HEK293 (cell line): Measurements from ENCODE around the gene CDK14.

Source experiments
- CTCF ChIA-PET: fragments of 350-600 bp; formaldehyde crosslinking; extraction: SDS; loops from one replicate; lab custom pipeline; 2021; ENCODE audit warnings: antibody characterized with exemption; lab: Yijun Ruan, JAX
- POLR2A ChIA-PET: fragments of 300-600 bp; formaldehyde crosslinking; extraction: SDS; loops from one replicate; lab custom pipeline; 2020; ENCODE audit warnings: antibody characterized with exemption, inconsistent platforms; lab: Yijun Ruan, JAX
- H3K27ac ChIP-seq: fragments of 200-500 bp; sonication (Bioruptor generic); 2 replicates; pipeline ENCODE4 v1.5.1; 2014; ENCODE audit warnings: low read depth, low read length, control low read depth, inconsistent platforms; ENCODE audit errors: extremely low read depth
- H3K36me3 ChIP-seq, 2 experiments: fragments of 200-500 bp in 1 of 2; sonication (Bioruptor generic) in 1 of 2; 1 replicate in 1 of 2; 2 replicates in 1 of 2; pipeline ENCODE4 v1.5.1; 2014 to 2017; ENCODE audit warnings: inconsistent platforms in 2 of 2, low read length in 2 of 2; ENCODE audit not compliant: control insufficient read depth in 2 of 2, insufficient read depth in 1 of 2
- H3K4me1 ChIP-seq: fragments of 200-500 bp; sonication (Bioruptor generic); 2 replicates; pipeline ENCODE4 v1.5.1; 2014; ENCODE audit warnings: mild to moderate bottlenecking, low read length, inconsistent platforms; ENCODE audit not compliant: control insufficient read depth, insufficient read depth
- H3K4me3 ChIP-seq: 2 replicates; pipeline ENCODE4 v1.5.1; 2011; ENCODE audit warnings: low read depth, mild to moderate bottlenecking, control low read depth, low read length, moderate library complexity
- H3K9me3 ChIP-seq: fragments of 200-500 bp; sonication (Bioruptor generic); 2 replicates; pipeline ENCODE4 v1.5.1; 2014; ENCODE audit warnings: low read depth, low read length, inconsistent platforms; ENCODE audit not compliant: control insufficient read depth, insufficient read depth
- GLI4 ChIP-seq: fragments of 450-650 bp; formaldehyde crosslinking; IDR thresholded peaks from 2 replicates; pipeline ENCODE4 v1.5.1; 2016; ENCODE audit warnings: missing biosample characterization, missing genetic modification characterization
- KLF1 ChIP-seq: fragments of 450-650 bp; formaldehyde crosslinking; IDR thresholded peaks from 2 replicates; pipeline ENCODE4 v1.5.1; 2016; ENCODE audit warnings: missing biosample characterization, missing genetic modification characterization
- KLF10 ChIP-seq: fragments of 450-650 bp; IDR thresholded peaks from 2 replicates; pipeline ENCODE4 v1.5.1; 2018; ENCODE audit warnings: missing biosample characterization, mild to moderate bottlenecking, missing genetic modification characterization
- RBAK ChIP-seq: fragments of 450-650 bp; formaldehyde crosslinking; IDR thresholded peaks from 2 replicates; pipeline ENCODE4 v1.5.1; 2016; ENCODE audit warnings: missing biosample characterization, missing genetic modification characterization
- SETDB1 ChIP-seq: IDR thresholded peaks from one replicate; pipeline ENCODE4 v1.6.1; 2017; ENCODE audit warnings: mild to moderate bottlenecking, low read length, moderate library complexity, mixed read lengths; ENCODE audit not compliant: insufficient read length
- SP3 ChIP-seq: fragments of 450-650 bp; formaldehyde crosslinking; IDR thresholded peaks from 2 replicates; pipeline ENCODE4 v1.5.1; 2016; ENCODE audit warnings: missing biosample characterization, missing genetic modification characterization
- WT1 ChIP-seq: fragments of 450-650 bp; formaldehyde crosslinking; IDR thresholded peaks from 2 replicates; pipeline ENCODE4 v1.5.1; 2016; ENCODE audit warnings: missing biosample characterization, missing genetic modification characterization
- ZBTB21 ChIP-seq: fragments of 450-650 bp; formaldehyde crosslinking; IDR thresholded peaks from 2 replicates; pipeline ENCODE4 v1.5.1; 2017; ENCODE audit warnings: missing biosample characterization, missing genetic modification characterization
- ZFP3 ChIP-seq: fragments of 450-650 bp; formaldehyde crosslinking; IDR thresholded peaks from 2 replicates; pipeline ENCODE4 v1.5.1; 2016; ENCODE audit warnings: low read depth, missing biosample characterization, missing genetic modification characterization
- ZNF10 ChIP-seq: fragments of 450-650 bp; formaldehyde crosslinking; IDR thresholded peaks from 2 replicates; pipeline ENCODE4 v1.5.1; 2017; ENCODE audit warnings: missing biosample characterization, missing genetic modification characterization
- ZNF16 ChIP-seq: fragments of 450-650 bp; formaldehyde crosslinking; IDR thresholded peaks from 2 replicates; pipeline ENCODE4 v1.5.1; 2016; ENCODE audit warnings: low read depth, missing biosample characterization, missing genetic modification characterization
- ZNF324 ChIP-seq: fragments of 450-650 bp; formaldehyde crosslinking; IDR thresholded peaks from 2 replicates; pipeline ENCODE4 v1.5.1; 2016; ENCODE audit warnings: missing biosample characterization, missing genetic modification characterization
- ZNF335 ChIP-seq: fragments of 450-650 bp; formaldehyde crosslinking; conservative IDR thresholded peaks from 2 replicates; pipeline ENCODE4 v1.5.1; 2016; ENCODE audit warnings: missing biosample characterization, missing genetic modification characterization
- ZNF423 ChIP-seq: fragments of 450-650 bp; formaldehyde crosslinking; IDR thresholded peaks from 2 replicates; pipeline ENCODE4 v1.5.1; 2016; ENCODE audit warnings: missing biosample characterization, missing genetic modification characterization
- ZNF426 ChIP-seq: fragments of 450-650 bp; formaldehyde crosslinking; IDR thresholded peaks from 2 replicates; pipeline ENCODE4 v1.5.1; 2017; ENCODE audit warnings: missing biosample characterization, missing genetic modification characterization, mild to moderate bottlenecking, inconsistent platforms, moderate library complexity
- ZNF501 ChIP-seq: fragments of 450-650 bp; formaldehyde crosslinking; IDR thresholded peaks from 2 replicates; pipeline ENCODE4 v1.5.1; 2016; ENCODE audit warnings: missing biosample characterization, missing genetic modification characterization
- ZNF530 ChIP-seq: fragments of 450-650 bp; formaldehyde crosslinking; IDR thresholded peaks from 2 replicates; pipeline ENCODE4 v1.5.1; 2016; ENCODE audit warnings: low read depth, missing biosample characterization, missing genetic modification characterization
- ZNF658 ChIP-seq: fragments of 450-650 bp; formaldehyde crosslinking; IDR thresholded peaks from 2 replicates; pipeline ENCODE4; 2016; ENCODE audit warnings: missing biosample characterization, missing genetic modification characterization
- ZNF677 ChIP-seq: fragments of 450-650 bp; IDR thresholded peaks from 2 replicates; pipeline ENCODE4 v1.5.0; 2018; ENCODE audit warnings: missing biosample characterization, mild to moderate bottlenecking, missing genetic modification characterization, moderate library complexity
- ZNF776 ChIP-seq: fragments of 450-650 bp; formaldehyde crosslinking; IDR thresholded peaks from 2 replicates; pipeline ENCODE4 v1.5.0; 2017; ENCODE audit warnings: missing biosample characterization, missing genetic modification characterization, borderline replicate concordance
- ZNF777 ChIP-seq: fragments of 450-650 bp; formaldehyde crosslinking; IDR thresholded peaks from 2 replicates; pipeline ENCODE4 v1.5.1; 2017; ENCODE audit warnings: missing biosample characterization, missing genetic modification characterization, borderline replicate concordance
- ZSCAN23 ChIP-seq: fragments of 450-650 bp; formaldehyde crosslinking; IDR thresholded peaks from 2 replicates; pipeline ENCODE4 v1.5.1; 2016; ENCODE audit warnings: missing biosample characterization, missing genetic modification characterization
- TF ChIP-seq, protein P1 (sequence below): fragments of 450-650 bp; formaldehyde crosslinking; conservative IDR thresholded peaks from 2 replicates; pipeline ENCODE4 v1.5.1; 2016; ENCODE audit warnings: low read depth, missing biosample characterization, missing genetic modification characterization
- TF ChIP-seq, protein P2 (sequence below): fragments of 450-650 bp; formaldehyde crosslinking; IDR thresholded peaks from 2 replicates; pipeline ENCODE4 v1.5.1; 2016; ENCODE audit warnings: missing biosample characterization, missing genetic modification characterization
- TF ChIP-seq, protein P3 (sequence below): IDR thresholded peaks from 2 replicates; pipeline ENCODE4 v1.6.1; 2011; ENCODE audit warnings: mild to moderate bottlenecking, low read depth, low read length, borderline replicate concordance
- TF ChIP-seq, protein P4 (sequence below): sonication (generic); formaldehyde crosslinking; IDR thresholded peaks from 2 replicates; pipeline ENCODE4 v1.8.1; 2022; ENCODE audit warnings: mild to moderate bottlenecking, moderate library complexity, missing genetic modification reagents

CDK14 gene

DNA sequence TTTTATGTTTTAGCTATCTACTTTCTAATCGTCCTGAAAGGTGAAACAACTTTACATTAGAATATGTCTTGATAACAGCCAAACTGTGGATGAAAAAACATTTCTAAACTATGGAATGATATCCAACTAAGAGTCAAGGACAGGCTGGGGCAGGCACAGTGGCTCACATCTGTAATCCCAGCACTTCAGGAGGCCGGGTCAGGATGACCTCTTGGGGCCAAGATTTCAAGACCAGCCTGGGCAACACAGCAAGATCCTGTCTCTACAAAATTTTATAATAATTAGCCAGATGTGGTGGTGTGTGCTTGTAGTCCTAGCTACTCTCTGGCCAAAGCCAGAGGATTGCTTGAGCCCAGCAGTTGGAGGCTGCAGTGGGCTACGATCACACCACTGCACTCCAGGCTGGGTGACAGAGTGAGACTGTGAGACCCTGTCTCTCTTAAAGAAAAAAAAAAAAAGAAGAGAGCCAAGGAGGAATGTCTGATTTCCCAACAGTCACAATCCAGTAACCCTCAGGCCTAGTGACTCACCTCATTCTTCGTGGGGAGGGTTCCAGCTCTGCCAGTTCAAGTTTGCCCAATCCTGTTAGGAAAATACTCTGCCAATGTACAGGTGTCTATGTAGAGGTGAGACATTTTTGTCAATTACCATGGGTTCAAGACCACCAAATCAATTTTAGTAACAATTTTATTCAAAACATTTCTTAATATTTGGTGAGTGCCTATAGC, 653.5 kb downstream of the CDK14 start:
- CTCF ChIA-PET = interaction anchor here (0.6 to 0.7 kb wide), 2 partner anchors 26 to 43 kb away, joined by 3 to 5 read pairs; no protein-coding TSS in a partner anchor
- Histone ChIP-seq H3K36me3 (no peaks in the 10 kb centered on the region), H3K4me3 (no peak overlapping the region)
- TF ChIP-seq ZNF16 (tag by site-specific recombination) (no peak), WT1 (tag by site-specific recombination) (no peak), ZNF777 (tag by site-specific recombination) (no peak), RBAK (tag by site-specific recombination) (no peak), ZNF658 (no peak), ZNF501 (tag by site-specific recombination) (no peak), ZNF335 (tag by site-specific recombination) (no peak), ZNF423 (tag by site-specific recombination) (no peak), ZSCAN23 (no peak), KLF10 (tag by site-specific recombination) (no peak), SP3 (tag by site-specific recombination) (no peak), ZNF324 (tag by site-specific recombination) (no peak), SETDB1 (no peak), ZNF530 (tag by site-specific recombination) (no peak)
- TF ChIP-seq, protein P1, sequence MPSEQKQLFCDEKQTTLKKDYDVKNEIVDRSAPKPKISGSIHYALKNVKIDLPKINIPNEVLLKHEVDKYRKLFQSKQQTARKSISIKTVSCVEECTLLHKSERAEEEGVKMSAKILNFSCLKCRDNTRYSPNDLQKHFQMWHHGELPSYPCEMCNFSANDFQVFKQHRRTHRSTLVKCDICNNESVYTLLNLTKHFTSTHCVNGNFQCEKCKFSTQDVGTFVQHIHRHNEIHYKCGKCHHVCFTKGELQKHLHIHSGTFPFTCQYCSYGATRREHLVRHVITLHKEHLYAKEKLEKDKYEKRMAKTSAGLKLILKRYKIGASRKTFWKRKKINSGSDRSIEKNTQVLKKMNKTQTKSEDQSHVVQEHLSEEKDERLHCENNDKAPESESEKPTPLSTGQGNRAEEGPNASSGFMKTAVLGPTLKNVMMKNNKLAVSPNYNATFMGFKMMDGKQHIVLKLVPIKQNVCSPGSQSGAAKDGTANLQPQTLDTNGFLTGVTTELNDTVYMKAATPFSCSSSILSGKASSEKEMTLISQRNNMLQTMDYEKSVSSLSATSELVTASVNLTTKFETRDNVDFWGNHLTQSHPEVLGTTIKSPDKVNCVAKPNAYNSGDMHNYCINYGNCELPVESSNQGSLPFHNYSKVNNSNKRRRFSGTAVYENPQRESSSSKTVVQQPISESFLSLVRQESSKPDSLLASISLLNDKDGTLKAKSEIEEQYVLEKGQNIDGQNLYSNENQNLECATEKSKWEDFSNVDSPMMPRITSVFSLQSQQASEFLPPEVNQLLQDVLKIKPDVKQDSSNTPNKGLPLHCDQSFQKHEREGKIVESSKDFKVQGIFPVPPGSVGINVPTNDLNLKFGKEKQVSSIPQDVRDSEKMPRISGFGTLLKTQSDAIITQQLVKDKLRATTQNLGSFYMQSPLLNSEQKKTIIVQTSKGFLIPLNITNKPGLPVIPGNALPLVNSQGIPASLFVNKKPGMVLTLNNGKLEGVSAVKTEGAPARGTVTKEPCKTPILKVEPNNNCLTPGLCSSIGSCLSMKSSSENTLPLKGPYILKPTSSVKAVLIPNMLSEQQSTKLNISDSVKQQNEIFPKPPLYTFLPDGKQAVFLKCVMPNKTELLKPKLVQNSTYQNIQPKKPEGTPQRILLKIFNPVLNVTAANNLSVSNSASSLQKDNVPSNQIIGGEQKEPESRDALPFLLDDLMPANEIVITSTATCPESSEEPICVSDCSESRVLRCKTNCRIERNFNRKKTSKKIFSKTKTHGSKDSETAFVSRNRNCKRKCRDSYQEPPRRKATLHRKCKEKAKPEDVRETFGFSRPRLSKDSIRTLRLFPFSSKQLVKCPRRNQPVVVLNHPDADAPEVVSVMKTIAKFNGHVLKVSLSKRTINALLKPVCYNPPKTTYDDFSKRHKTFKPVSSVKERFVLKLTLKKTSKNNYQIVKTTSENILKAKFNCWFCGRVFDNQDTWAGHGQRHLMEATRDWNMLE (tag by site-specific recombination) = no peak
- TF ChIP-seq, protein P2, sequence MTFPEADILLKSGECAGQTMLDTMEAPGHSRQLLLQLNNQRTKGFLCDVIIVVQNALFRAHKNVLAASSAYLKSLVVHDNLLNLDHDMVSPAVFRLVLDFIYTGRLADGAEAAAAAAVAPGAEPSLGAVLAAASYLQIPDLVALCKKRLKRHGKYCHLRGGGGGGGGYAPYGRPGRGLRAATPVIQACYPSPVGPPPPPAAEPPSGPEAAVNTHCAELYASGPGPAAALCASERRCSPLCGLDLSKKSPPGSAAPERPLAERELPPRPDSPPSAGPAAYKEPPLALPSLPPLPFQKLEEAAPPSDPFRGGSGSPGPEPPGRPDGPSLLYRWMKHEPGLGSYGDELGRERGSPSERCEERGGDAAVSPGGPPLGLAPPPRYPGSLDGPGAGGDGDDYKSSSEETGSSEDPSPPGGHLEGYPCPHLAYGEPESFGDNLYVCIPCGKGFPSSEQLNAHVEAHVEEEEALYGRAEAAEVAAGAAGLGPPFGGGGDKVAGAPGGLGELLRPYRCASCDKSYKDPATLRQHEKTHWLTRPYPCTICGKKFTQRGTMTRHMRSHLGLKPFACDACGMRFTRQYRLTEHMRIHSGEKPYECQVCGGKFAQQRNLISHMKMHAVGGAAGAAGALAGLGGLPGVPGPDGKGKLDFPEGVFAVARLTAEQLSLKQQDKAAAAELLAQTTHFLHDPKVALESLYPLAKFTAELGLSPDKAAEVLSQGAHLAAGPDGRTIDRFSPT (tag by site-specific recombination) = no peak
- TF ChIP-seq, protein P3, sequence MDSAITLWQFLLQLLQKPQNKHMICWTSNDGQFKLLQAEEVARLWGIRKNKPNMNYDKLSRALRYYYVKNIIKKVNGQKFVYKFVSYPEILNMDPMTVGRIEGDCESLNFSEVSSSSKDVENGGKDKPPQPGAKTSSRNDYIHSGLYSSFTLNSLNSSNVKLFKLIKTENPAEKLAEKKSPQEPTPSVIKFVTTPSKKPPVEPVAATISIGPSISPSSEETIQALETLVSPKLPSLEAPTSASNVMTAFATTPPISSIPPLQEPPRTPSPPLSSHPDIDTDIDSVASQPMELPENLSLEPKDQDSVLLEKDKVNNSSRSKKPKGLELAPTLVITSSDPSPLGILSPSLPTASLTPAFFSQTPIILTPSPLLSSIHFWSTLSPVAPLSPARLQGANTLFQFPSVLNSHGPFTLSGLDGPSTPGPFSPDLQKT = no peak
- TF ChIP-seq, all 188 proteins: peak for 0
- POLR2A ChIA-PET = no interaction called here
- no peaks in the 10 kb centered on the region for H3K9me3 ChIP-seq
- H3K4me1 ChIP-seq = no peaks in the 10 kb centered on the region
- H3K27ac ChIP-seq = no peak overlapping the region

DNA sequence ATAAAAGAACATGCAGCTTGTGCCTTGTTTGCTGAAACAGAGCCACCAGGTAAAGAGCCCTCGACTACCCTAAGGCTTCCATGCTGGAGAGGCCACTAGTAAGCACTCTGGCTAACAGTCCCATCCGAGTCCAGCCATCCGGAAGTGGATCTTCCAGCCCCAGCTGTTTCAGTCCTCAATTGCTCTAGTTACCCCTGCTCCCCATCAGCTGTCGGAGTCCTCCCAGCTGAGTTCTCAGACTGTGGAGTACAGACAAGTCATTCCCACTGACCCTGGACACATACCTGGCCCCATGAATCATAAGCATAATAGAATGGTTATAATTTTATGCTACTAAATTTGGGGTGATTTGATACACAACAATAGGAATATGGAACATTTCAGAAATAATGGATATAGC, 654.6 kb downstream of the CDK14 start:
- Histone ChIP-seq H3K27ac (no peak overlapping the region), H3K36me3 (no peaks in the 10 kb centered on the region), H3K4me3 (no peak overlapping the region), H3K4me1 (no peaks in the 10 kb centered on the region), H3K9me3 (no peaks in the 10 kb centered on the region)
- ChIA-PET POLR2A (no interaction called here), CTCF (no interaction called here)
- TF ChIP-seq, protein P4, sequence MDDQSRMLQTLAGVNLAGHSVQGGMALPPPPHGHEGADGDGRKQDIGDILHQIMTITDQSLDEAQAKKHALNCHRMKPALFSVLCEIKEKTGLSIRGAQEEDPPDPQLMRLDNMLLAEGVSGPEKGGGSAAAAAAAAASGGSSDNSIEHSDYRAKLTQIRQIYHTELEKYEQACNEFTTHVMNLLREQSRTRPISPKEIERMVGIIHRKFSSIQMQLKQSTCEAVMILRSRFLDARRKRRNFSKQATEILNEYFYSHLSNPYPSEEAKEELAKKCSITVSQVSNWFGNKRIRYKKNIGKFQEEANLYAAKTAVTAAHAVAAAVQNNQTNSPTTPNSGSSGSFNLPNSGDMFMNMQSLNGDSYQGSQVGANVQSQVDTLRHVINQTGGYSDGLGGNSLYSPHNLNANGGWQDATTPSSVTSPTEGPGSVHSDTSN = no peak
- TF ChIP-seq ZFP3 (no peak), ZNF426 (tag by site-specific recombination) (no peak), ZBTB21 (tag by site-specific recombination) (no peak), ZNF776 (tag by site-specific recombination) (no peak), ZNF677 (tag by site-specific recombination) (no peak), ZNF10 (no peak), GLI4 (tag by site-specific recombination) (no peak), KLF1 (tag by site-specific recombination) (no peak)
